GM19239 (cell line): ENCODE measurements around the gene TMPRSS9.

Experiments
- DNase-seq: peaks from one replicate; pipeline ENCODE4 v3.0.0; 2011; ENCODE audit warnings: low spot score; ENCODE audit not compliant: insufficient read length
- FAIRE-seq: peaks from 2 replicates; lab custom pipeline; 2011; peaks lifted over from hg19 to GRCh38; lab: Jason Lieb, UNC

TMPRSS9 gene

GRCh38 chr19:2427429-2428320 lies 67.6 kb downstream of the TMPRSS9 start, which contains the start of gene TIMM13:
Gene TIMM13, minus strand, starts transcription at chr19:2427586. Its CDS starts 53 bp downstream, at chr19:2427533.
- DNase-seq (peak; percentile 99), FAIRE-seq (peak; percentile 95)

GRCh38 chr19:2428321-2428690 lies 68.2 kb downstream of the TMPRSS9 start:
- no peak for DNase-seq
- FAIRE-seq, result no peak

GRCh38 chr19:2428756-2429711 lies 69.0 kb downstream of the TMPRSS9 start:
- FAIRE-seq, result no peak
- DNase-seq, result no peak

GRCh38 chr19:2429917-2430535 lies 70.0 kb downstream of the TMPRSS9 start:
- DNase-seq, result no peak
- no peak for FAIRE-seq

GRCh38 chr19:2431318-2432055 lies 71.4 kb downstream of the TMPRSS9 start:
- no peak for DNase-seq
- no peak for FAIRE-seq

- FAIRE-seq (no peak), DNase-seq (no peak)
Measured at GRCh38 chr19:2432131-2432848, 72.2 kb downstream of the TMPRSS9 start.

GRCh38 chr19:2433854-2434253 lies 73.8 kb downstream of the TMPRSS9 start:
- FAIRE-seq, result no peak

GRCh38 chr19:2434267-2434666 lies 74.2 kb downstream of the TMPRSS9 start:
- FAIRE-seq (no peak), DNase-seq (no peak)

More at GRCh38 chr19:2433854-2434253, 73.8 kb downstream of the TMPRSS9 start:
- no peak for DNase-seq

- no peak for FAIRE-seq
- DNase-seq, result no peak
Measured at GRCh38 chr19:2434721-2435265, 74.7 kb downstream of the TMPRSS9 start.

GRCh38 chr19:2436384-2436783 lies 76.3 kb downstream of the TMPRSS9 start:
- DNase-seq (no peak), FAIRE-seq (no peak)

GRCh38 chr19:2436926-2437325 lies 76.9 kb downstream of the TMPRSS9 start:
- no peak for DNase-seq
- FAIRE-seq, result no peak

GRCh38 chr19:2438178-2438577 lies 78.1 kb downstream of the TMPRSS9 start:
- no peak for FAIRE-seq
- no peak for DNase-seq

GRCh38 chr19:2440515-2440914 lies 80.5 kb downstream of the TMPRSS9 start:
- DNase-seq, result no peak
- no peak for FAIRE-seq

GRCh38 chr19:2441096-2441752 lies 81.2 kb downstream of the TMPRSS9 start:
- DNase-seq (no peak), FAIRE-seq (no peak)

- DNase-seq (no peak), FAIRE-seq (no peak)
Measured at GRCh38 chr19:2443116-2443784, 83.2 kb downstream of the TMPRSS9 start.

GRCh38 chr19:2443785-2444182 lies 83.7 kb downstream of the TMPRSS9 start:
- DNase-seq (no peak), FAIRE-seq (no peak)

GRCh38 chr19:2444251-2445002 lies 84.4 kb downstream of the TMPRSS9 start:
- DNase-seq, result no peak
- no peak for FAIRE-seq
